ENCODE results near the gene P2RY6.
"Not testable (repeated sequence)": the region's sequence is repeated elsewhere in the genome, so short reads cannot be mapped to it uniquely, and the experiment has no call there.

P2RY6 gene

GRCh38 chr11:73271936-73272679, at the start of gene P2RY6:
Gene P2RY6 (plus strand): TSS chr11:73272338. CDS start chr11:73296519, 24,181 bp downstream.
- no peak for DNase-seq (ENCODE audit: low read depth in 2 of 2)

- DNase-seq (ENCODE audit: low read depth in 2 of 2) = no peak
Measured at GRCh38 chr11:73223998-73224730, 48.0 kb upstream of the P2RY6 start.

- no peak for DNase-seq (ENCODE audit: low read depth in 2 of 2)
Measured at GRCh38 chr11:73225001-73225686, 47.0 kb upstream of the P2RY6 start.

GRCh38 chr11:73225851-73226250, 46.3 kb upstream of the P2RY6 start:
- DNase-seq (ENCODE audit: low read depth in 2 of 2) = no peak

GRCh38 chr11:73226297-73227006, 45.7 kb upstream of the P2RY6 start:
- no peak for DNase-seq (ENCODE audit: low read depth in 2 of 2)

GRCh38 chr11:73227571-73228211, 44.4 kb upstream of the P2RY6 start:
- no peak for DNase-seq (ENCODE audit: low read depth in 2 of 2)

GRCh38 chr11:73228268-73229134, 43.6 kb upstream of the P2RY6 start:
- DNase-seq (ENCODE audit: low read depth in 2 of 2) = no peak

GRCh38 chr11:73229321-73229895, 42.7 kb upstream of the P2RY6 start:
- DNase-seq (ENCODE audit: low read depth in 2 of 2) = no peak

- no peak for DNase-seq (ENCODE audit: low read depth in 2 of 2)
Measured at GRCh38 chr11:73229896-73230875, 42.0 kb upstream of the P2RY6 start.

- DNase-seq (ENCODE audit: low read depth in 2 of 2) = no peak
Measured at GRCh38 chr11:73230931-73231330, 41.2 kb upstream of the P2RY6 start.

- not testable (repeated sequence) for DNase-seq (ENCODE audit: low read depth in 2 of 2)
Measured at GRCh38 chr11:73232487-73232886, 39.7 kb upstream of the P2RY6 start.

GRCh38 chr11:73233211-73233610, 38.9 kb upstream of the P2RY6 start:
- DNase-seq (ENCODE audit: low read depth in 2 of 2) = no peak

GRCh38 chr11:73233692-73234470, 38.3 kb upstream of the P2RY6 start:
- DNase-seq (ENCODE audit: low read depth in 2 of 2) = no peak

- no peak for DNase-seq (ENCODE audit: low read depth in 2 of 2)
Measured at GRCh38 chr11:73234471-73235181, 37.5 kb upstream of the P2RY6 start.

- DNase-seq (ENCODE audit: low read depth in 2 of 2) = no peak
Measured at GRCh38 chr11:73235236-73235786, 36.8 kb upstream of the P2RY6 start.

GRCh38 chr11:73236205-73236765, 35.9 kb upstream of the P2RY6 start:
- no peak for DNase-seq (ENCODE audit: low read depth in 2 of 2)

GRCh38 chr11:73236854-73237253, 35.3 kb upstream of the P2RY6 start:
- DNase-seq (ENCODE audit: low read depth in 2 of 2) = peak in 1 of 2 donors; percentile 5
